ENCODE measurements around the gene DNAJB6.
"Not testable (repeated sequence)": the region's sequence is repeated elsewhere in the genome, so short reads cannot be mapped to it uniquely, and the experiment has no call there.

DNAJB6 gene

GRCh38 chr7:157323401-157323800 lies 13.4 kb upstream of the DNAJB6 start:
- no peak for DNase-seq (ENCODE audit: low spot score)

- DNase-seq (ENCODE audit: low spot score) = no peak
Measured at GRCh38 chr7:157329447-157329846, 7.4 kb upstream of the DNAJB6 start.

- not testable (repeated sequence) for DNase-seq (ENCODE audit: low spot score)
Measured at GRCh38 chr7:157330567-157330966, 6.2 kb upstream of the DNAJB6 start.

- not testable (repeated sequence) for DNase-seq (ENCODE audit: low spot score)
Measured at GRCh38 chr7:157331049-157331448, 5.8 kb upstream of the DNAJB6 start.

- no peak for DNase-seq (ENCODE audit: low spot score)
Measured at GRCh38 chr7:157335236-157335635, 1.6 kb upstream of the DNAJB6 start.

- DNase-seq (ENCODE audit: low spot score) = no peak
Measured at GRCh38 chr7:157335991-157336382, 817 bp upstream of the DNAJB6 start.

- DNase-seq (ENCODE audit: low spot score) = peak; percentile 74
Measured at GRCh38 chr7:157337316-157338149, 729 bp downstream of the DNAJB6 start.

- DNase-seq (ENCODE audit: low spot score) = peak; percentile 68
Measured at GRCh38 chr7:157339777-157340677, 3.2 kb downstream of the DNAJB6 start.

GRCh38 chr7:157347217-157347904 lies 10.6 kb downstream of the DNAJB6 start:
- no peak for DNase-seq (ENCODE audit: low spot score)

GRCh38 chr7:157348548-157348947 lies 11.7 kb downstream of the DNAJB6 start:
- DNase-seq (ENCODE audit: low spot score) = no peak

GRCh38 chr7:157352516-157352915 lies 15.7 kb downstream of the DNAJB6 start:
- no peak for DNase-seq (ENCODE audit: low spot score)

GRCh38 chr7:157355784-157356511 lies 19.1 kb downstream of the DNAJB6 start:
- no peak for DNase-seq (ENCODE audit: low spot score)

- no peak for DNase-seq (ENCODE audit: low spot score)
Measured at GRCh38 chr7:157357129-157358040, 20.6 kb downstream of the DNAJB6 start.

GRCh38 chr7:157358041-157358752 lies 21.4 kb downstream of the DNAJB6 start:
- DNase-seq (ENCODE audit: low spot score) = no peak

- DNase-seq (ENCODE audit: low spot score) = no peak
Measured at GRCh38 chr7:157358753-157359096, 21.9 kb downstream of the DNAJB6 start.

- DNase-seq (ENCODE audit: low spot score) = no peak
Measured at GRCh38 chr7:157359581-157359980, 22.8 kb downstream of the DNAJB6 start.

- DNase-seq (ENCODE audit: low spot score) = no peak
Measured at GRCh38 chr7:157360483-157361025, 23.8 kb downstream of the DNAJB6 start.

- no peak for DNase-seq (ENCODE audit: low spot score)
Measured at GRCh38 chr7:157361537-157361936, 24.7 kb downstream of the DNAJB6 start.

- no peak for DNase-seq (ENCODE audit: low spot score)
Measured at GRCh38 chr7:157362729-157363128, 25.9 kb downstream of the DNAJB6 start.

- DNase-seq (ENCODE audit: low spot score) = no peak
Measured at GRCh38 chr7:157366722-157367121, 29.9 kb downstream of the DNAJB6 start.

Measured in HuH-7.5 (cell line).